Lung (tissue), 5 donors: ENCODE measurements around the gene DPYSL3. TPM values are rescaled to one million over a fixed set of nuclear protein-coding genes. Genes with fewer than 3 reads are reported as not detected.

Experiments
- polyA plus RNA-seq, 2 donors: library from polyadenylated mRNA; stranded (reverse); fragments of 200-250 nt; gene quantifications; one replicate each; pipeline ENCODE4 v1.2.1, GENCODE V29; 2013
- small RNA-seq: library from RNA; depleted of rRNA; stranded (forward); fragments of <200 nt; gene quantifications from one replicate; pipeline ENCODE3, GENCODE V24; 2014; ENCODE audit warnings: low replicate concordance
- total RNA-seq, 2 donors: library from RNA; depleted of rRNA in 1 of 2; stranded (reverse); fragments of >200 nt in 1 of 2; gene quantifications; one replicate each; pipeline ENCODE4 v1.2.1, GENCODE V29; 2014 to 2021
- donor health status: Bipolar disorder and iron deficiency.
- donor health status: healthy.
- donor health status: DM: yes; HTN: yes; CAD: no.

DPYSL3 gene
- total and polyA plus RNA-seq, 4 donors, result 13.8 to 112 (median 43.7) TPM

Small RNA genes lying within 50 kb of the gene (small RNA-seq; reads per million reads assigned to genes)
- gene AC011373.1, result not detected
